CD4-positive, alpha-beta T cell treated with Interferon alpha-2 for 1 hour (primary cell): ENCODE data around the gene NBR1.
"Not testable (repeated sequence)": the region's sequence is repeated elsewhere in the genome, so short reads cannot be mapped to it uniquely, and the experiment has no call there.

Experiments
- DNase-seq, 2 donors: peaks; one replicate each; pipeline ENCODE4 v3.0.0-alpha.2; 2020 to 2022

The NBR1 gene

DNA sequence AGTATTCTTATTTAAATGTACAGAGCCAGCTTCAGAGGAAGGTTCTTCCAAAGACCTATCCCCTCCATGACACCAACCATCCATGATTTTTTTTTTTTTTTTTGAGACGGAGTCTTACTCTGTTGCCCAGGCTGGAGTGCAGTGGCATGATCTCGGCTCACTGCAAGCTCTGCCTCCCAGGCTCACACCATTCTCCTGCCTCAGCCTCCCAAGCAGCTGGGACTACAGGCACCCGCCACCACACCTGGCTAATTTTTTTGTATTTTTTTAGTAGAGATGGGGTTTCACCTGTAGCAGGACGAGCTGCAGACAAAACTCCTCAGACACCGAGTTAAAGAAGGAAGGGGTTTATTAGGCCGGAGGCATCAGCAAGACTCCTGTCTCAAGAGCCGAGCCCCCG, 11.1 kb upstream of the NBR1 start:
- DNase-seq = not testable (repeated sequence)

DNA sequence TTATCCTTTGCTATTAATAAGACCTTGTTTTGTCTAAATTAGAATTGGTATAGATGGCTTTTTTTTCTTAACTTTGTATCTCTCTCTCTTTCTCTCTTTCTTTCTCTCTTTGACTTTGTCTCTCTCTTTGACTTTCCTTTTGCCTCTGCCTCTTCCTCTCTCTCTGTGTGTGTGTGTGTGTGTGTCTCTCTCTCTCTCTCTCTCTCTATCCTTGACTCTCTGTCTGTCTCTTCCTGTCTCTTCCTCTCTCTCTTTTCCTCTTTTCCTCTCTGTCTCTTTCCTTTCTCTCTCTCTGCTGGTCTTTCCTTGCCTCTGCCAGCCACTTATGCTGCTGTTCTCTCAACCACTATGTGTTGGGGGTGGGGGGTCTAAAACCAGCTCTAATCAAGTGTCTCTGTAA, 5.0 kb upstream of the NBR1 start:
- DNase-seq = not testable (repeated sequence)

DNA sequence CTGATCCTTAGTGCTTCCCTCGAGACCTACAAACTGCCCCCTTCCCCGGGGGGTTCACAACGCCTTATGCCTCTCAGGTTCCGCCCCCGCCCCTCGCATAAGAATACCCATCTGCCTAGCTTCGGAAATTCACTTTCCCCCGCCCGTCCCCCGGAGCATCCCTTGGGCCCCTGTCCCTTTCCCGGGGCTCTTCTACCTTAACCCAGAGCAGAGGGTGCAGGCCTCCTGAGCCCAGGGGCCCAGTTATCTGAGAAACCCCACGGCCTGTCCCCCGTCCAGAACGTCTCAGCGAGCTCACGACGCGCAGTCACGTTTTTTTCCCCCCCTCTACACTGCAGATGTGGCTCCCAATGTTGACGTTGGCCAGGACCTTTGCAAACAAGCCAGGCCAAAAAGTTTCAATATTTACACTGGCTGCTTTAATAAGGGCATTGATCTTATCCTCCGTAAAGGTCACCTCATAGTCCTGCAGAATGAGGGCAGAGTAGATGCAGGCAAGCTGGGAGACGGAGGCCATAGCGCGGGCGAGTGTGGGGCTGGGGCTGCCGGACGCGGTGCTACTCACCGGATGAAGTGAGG, 1.4 kb upstream of the NBR1 start:
- DNase-seq = no peak

DNA sequence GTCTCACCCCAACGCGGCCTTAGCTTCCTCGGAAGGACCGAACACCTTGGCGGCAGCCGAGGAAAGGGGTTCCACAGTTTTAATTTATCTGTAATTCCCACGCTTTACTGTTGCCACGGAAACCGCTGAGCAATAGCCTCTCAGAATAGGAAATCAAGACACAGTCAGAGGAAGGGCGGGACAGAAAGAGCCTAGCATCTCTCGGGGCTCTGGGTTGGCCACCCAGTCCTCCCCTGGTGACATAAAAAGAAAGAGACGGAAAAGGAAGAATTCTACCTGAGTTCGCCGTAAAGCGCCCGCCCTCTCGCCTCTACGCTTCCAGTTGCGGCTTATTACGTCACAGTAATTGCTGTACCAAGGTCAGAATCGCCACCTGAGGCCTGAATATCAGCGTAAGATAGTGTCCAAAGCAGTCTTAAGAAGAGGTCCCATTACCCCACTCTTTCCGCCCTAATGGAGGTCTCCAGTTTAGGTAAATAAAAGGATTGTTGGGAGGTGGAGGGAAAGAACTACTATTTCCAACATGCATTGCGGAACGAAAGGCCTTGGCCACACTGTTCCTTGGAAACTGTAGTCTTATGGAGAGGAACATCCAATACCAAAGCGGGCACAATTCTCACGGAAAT, 761 bp upstream of the NBR1 start:
- peak; percentile 94 to 95 for DNase-seq

DNA sequence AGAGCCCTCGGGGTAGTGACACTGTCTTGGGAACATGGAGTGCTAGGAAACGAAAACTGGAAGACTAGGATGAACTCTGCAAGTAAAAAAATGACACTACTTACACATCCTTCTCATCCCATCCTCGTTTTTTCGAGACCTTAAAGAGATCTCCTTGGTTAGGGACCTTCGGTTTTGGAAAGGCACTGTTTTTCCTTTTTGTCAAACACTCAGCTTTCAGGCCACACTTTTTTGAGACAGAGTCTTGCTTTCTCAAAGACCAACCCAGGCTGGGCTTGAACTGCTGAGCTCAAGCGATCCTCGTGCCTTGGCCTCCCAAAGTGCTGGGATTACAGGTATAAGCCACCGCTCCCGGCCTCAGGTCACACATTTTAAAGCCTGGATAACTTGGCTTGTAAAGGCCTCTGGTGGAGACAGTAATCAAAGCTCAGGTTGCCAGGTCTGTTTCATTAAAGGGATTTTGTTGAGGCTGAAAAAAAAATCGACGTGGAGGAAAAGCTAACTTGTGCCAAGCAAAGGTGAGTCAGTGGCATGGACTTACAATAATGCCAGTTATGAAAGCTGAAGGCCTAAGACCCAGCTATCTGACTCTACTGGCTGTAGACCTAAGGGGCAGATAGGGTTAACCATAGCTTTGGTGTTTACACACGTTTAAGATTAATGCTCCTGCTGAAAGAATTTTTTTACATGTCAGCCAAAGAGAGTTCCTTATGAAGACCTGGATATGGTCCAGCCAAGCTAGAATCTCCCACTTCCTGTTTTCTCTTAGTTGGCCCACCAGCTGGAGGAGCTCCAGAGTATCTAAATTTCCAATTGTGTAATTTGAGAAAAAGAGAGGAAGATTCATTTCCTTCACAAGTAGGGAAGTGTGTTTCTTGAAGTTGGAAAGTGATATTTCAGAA, 823 bp downstream of the NBR1 start:
- DNase-seq = peak; percentile 15 to 23

DNA sequence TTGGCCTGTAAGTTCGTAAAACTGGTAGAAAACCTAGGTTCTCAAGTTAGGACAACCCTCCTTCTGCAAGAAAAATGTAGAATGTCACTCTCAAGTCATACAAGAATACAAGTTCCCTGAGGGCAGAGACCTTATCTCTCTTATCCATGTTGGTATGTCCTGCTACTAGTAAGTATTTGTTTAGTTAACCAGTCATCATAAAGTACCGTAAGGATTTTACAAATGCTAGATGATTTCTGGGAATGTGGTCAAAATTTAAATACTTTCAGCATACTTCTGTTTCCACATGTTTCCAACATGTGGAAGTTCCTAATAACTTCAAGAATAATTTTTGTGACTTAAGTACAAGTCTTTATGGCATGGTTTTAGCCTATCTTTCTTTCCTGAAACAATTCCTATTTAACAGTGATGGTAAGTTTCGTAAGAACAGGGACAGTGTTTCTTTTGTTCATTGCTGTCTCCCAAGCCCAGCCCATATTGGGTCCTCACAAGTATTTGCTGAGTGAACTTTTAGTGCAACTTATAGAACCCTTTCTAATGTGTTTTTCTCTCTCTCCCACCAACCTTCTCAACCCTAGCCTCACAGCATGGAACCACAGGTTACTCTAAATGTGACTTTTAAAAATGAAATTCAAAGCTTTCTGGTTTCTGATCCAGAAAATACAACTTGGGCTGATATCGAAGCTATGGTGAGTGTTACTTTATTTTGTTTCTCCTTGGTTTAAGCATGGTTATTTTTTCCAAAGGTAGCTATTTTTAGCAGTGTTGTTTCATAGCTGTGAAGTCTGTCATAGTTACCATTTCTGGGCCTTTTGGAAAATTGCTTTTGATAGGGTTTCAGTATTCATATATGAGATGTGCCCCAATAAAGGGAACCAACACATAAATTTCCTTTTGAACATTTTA, 4.5 kb downstream of the NBR1 start:
- no peak for DNase-seq

DNA sequence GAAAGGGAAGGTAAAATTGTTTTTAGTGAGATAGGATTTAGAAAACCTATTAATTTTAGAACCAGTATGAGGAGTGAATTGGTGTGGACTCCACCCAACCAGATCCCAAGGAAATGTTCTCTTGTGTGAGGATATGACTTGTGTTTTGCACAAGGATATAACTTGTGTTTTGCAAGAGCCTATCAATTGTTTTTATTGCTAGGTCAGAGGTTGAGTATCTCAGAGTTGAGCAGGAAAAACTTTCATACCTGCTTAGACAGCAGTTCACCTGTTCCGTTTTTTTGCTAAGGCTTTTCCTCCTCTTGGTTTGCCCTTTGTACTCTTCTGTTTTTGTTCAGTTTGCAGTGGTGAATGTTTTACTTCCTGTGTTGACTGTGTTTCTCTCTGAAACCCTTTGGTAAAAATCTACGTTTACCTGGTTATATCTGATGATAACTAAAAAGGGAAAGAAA, 5.1 kb downstream of the NBR1 start:
- no peak for DNase-seq

DNA sequence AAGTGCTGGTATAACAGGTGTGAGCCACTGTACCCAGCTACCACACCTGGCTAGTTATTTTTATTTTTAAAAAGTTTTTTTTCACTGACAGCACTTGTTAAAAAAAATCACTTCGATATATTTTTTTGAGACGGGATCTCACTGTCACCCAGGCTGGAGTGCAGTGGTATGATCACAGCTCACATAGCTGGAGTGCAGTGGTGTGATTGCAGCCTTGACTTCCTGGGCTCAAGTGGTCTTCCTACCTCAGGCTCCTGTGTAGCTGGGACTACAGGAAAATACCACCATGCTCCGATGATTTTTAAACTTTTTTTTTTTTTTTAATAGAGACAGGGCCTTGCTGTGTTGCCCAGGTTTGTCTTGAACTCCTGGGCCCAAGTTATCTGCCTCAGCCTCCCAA, 12.9 kb downstream of the NBR1 start:
- DNase-seq = no peak

DNA sequence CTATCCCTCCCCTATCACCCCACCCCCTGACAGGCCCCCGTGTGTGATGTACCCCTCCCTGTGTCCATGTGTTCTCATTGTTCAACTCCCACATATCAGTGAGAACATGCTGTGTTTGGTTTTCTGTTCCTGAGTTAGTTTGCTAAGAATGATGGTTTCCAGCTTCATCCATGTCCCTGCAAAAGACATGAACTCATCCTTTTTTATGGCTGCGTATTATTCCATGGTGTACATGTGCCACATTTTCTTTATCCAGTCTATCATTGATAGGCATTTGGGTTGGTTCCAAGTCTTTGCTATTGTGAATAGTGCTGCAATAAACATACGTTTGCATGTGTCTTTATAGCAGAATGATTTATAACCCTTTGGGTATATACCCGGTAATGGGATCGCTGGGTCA, 15.6 kb downstream of the NBR1 start:
- not testable (repeated sequence) for DNase-seq

DNA sequence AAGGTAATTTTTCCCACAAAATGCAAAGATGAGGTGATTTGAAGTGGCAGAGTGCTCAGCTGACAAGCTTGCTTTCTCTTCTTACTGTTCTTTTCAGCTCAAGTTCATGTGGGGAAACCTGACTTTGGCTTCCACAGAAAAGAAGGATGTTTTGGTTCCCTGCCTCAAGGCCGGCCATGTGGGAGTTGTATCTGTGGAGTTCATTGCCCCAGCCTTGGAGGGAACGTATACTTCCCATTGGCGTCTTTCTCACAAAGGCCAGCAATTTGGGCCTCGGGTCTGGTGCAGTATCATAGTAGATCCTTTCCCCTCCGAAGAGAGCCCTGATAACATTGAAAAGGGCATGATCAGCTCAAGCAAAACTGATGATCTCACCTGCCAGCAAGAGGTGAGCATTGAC, 22.2 kb downstream of the NBR1 start:
- no peak for DNase-seq

DNA sequence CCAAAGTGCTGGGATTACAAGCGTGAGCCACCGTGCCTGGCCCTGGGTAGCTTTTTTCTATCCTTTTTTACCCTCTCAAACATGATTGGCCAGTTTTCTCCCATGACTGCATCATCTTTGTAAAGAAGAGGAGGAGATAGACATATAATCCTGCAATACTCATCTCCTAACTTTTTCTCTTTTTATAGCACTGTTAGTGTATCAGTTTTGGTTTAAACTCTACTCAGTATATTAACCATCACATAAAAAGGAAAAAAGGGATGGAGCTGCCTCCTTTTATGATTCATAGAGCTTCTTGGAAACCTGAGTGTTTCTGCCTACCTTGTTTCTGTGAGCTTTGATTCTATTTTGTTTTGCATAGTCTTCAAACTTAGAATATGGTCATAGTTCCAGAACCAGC, 28.6 kb downstream of the NBR1 start:
- no peak for DNase-seq

DNA sequence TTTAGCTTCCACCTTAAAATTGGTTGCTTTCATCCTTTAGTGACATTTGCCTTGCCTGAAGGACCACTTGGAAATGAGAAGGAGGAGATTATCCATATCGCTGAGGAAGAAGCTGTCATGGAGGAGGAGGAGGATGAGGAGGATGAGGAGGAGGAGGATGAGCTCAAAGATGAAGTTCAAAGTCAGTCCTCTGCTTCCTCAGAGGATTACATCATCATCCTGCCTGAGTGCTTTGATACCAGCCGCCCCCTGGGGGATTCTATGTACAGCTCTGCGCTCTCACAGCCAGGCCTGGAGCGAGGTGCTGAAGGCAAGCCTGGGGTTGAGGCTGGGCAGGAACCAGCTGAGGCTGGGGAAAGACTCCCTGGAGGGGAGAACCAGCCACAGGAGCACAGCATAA, 29.1 kb downstream of the NBR1 start:
- no peak for DNase-seq

DNA sequence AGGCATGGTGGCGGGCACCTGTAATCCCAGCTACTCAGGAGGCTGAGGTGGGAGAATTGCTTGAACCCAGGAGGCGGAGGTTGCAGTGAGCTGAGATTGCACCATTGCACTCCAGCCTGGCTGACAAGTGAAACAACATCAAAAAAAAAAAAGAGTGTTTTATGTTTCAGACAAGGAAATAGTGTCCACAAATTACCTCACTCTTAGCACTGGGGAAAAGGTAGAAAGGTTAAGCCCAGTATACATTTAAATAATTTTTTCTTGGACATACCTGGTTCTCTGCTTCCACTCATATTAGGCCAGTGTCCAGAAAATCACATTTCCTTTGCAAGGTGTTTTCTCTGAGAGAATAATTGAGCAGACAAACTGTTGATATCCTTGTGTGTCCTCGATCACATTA, 32.0 kb downstream of the NBR1 start:
- not testable (repeated sequence) for DNase-seq

DNA sequence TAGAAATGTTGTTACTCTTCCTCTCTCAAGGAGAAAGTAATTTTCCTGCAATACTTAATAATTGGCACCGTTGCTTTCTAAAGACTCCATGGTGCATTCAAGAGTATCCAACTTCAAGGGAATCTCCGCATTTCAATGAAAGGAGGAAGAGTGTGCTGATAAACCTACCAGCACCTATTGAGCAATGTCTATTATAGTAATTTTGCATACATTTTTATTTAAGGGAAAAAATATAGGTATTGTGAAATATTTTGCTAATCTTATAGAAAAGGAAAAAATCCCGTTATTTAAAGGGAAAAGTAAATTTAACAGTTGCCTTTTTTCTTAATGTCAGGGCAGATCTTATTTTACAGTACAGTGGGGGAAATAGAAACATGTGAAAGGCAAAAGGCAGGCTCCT, 39.6 kb downstream of the NBR1 start:
- no peak for DNase-seq

DNA sequence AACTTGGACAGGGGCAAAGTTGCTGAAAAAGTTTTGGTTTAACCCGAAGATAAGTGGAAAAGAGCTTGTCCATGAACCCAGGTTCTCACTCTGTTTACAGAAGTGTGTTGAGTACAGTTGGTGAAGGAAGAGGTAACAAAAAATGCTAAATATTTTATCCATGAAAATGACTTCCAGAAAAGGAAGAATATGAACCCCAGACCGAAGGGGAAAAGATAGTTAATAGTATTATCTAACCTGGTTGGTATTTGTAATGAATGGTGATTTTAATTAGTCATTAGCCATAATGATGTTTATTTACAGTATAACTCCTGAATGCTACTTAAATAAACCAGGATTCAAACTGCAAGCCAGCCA, 40.1 kb downstream of the NBR1 start:
- DNase-seq = peak in 1 of 2 donors; percentile 10

DNA sequence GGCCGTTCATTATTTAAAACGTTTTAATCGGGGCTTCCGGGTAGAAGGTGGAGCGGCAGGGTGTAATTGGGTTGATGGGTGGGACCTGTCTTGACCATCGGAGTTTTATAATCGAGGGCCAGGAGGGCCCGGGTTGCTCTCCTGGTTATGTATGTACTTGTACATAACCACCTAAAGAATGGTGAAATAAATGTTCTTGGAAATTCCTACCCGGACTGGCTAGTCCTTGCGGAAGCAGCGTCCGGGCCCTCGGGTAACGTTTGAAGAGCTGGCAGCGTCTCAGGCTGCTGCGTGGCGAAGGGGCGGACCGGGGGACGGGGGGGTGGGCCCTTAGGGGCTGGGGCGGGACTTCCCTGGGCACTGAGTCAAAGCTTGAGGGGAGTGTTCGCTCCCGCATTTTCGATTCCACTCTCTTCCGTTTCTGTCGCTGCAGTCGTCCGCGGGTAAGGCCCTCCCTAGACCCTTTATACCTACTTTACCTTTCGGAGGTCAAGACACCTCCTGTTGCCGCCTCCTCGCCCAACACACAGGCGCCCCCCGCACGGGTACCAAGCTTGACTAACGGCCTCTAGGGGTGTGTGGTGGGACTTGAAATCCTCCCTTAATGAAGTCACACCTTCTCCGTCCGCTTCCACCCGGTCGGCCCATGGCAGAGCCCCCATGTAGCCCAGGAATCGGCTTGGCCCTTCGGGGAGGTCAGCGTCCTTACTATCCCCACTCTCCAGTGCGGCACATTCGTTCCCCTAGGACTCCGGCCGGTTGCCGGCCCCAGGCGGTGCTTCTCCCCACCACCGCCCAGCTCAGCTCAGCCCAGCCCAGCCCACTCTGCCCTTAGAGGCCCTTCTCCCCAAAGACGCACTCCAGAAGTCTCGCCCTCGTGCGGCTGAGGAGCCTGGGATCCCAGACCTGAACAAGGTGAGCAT, 40.7 kb downstream of the NBR1 start, which contains the start of gene TMEM106A:
TMEM106A (plus strand) TSS at position 396 of the 923 bp plus-strand sequence. CDS start 1,167 bp downstream, outside the sequence.
- peak; percentile 72 to 79 for DNase-seq

DNA sequence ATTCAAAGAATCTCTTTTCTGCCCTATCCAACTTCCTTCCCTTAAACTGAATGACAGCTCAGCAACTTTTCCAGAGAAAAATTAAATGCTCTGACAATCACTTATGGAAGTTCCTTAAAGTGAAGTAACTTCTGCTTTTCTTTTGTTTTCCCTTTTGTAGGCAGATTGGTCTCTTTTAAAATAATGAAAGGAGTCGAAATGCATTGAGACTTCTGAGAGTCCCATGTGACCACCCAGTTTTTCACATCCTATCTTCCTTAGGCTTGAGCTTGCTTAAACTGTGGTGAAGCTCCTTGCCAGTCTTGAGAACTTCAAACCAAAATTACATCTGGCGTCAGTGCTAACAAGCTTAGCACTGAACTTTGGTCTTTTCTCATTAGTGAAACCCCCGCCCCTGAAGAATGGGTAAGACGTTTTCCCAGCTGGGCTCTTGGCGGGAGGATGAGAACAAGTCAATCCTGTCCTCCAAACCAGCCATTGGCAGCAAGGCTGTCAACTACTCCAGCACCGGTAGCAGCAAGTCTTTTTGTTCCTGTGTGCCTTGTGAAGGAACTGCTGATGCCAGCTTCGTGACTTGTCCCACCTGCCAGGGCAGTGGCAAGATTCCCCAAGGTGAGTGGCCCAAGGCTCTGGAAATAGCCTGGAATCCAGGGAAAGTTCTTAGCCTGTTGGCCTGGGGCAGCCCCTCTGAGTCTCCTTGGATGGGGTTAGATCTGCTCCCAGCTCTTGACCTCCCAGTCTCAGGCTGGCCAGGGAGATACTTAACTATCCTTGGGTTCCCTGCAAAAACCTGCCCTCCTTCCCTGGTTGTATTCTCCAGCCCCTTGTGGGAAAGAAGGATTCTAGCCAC, 41.9 kb downstream of the NBR1 start:
- no peak for DNase-seq

DNA sequence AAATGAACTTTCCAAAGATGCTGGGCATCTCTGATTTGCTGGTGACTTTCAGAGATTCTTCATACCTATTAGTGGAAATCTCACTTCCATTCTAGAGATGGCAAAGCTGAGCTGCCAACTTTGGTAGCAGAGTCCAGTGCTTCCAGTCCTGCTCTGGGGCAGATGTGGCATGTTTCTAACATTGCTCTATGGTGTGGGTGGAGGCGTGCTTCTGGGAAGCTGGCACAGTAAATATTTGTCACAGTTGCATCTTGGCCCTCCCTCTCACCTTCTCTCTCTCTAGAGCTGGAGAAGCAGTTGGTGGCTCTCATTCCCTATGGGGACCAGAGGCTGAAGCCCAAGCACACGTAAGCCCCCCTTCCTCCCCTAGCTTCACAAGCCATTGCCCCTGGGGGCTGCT, 42.5 kb downstream of the NBR1 start:
- DNase-seq = no peak

DNA sequence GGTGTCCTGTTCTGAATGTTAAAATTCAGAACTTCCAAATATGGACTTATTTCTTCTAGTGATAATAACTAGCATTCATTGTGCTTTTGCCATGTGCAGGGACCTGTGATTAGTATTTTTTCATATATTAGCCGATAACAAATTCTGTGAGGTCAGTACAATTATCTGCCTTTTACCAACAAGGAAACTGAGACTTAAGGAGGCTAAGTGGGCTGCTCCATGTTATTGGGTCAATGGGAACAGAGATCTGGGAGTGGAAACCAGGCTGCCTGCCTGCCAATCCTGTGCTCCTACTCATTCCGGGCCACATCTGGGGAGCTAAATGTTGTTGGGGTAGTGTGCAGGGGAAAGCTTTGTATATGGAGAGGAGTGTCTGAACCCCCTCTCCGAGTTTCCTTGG, 44.3 kb downstream of the NBR1 start:
- DNase-seq = no peak

DNA sequence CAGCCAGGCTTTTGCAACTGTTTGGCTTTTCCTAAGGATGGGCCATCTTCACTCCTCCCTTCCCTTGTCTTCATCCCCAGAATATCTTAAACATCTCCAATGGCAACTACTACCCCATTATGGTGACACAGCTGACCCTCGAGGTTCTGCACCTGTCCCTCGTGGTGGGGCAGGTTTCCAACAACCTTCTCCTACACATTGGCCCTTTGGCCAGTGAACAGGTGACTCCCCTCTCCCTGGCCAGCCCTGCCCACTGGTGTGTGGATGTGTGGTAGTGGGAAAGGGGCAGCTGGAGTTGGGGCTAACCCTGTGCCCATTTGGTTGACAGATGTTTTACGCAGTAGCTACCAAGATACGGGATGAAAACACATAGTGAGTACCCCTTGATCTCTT, 45.4 kb downstream of the NBR1 start:
- no peak for DNase-seq
